HCT116 (cell line): ENCODE results near the gene SEMA3B. TPM values are rescaled to one million over a fixed set of nuclear protein-coding genes. Genes with fewer than 3 reads are reported as not detected.
A peak's percentile ranks its signal among the peaks of the same experiment; 100 is the strongest.

Experiments
- ATAC-seq: fragments of 200-7000 bp; cut with Tn5 transposase; 2 replicates; pipeline ENCODE4 v1.9.1; 2020; ENCODE audit warnings: mild to moderate bottlenecking, moderate library complexity
- BruUV-seq: library from RNA; stranded (reverse); fragments of 400-500 nt; replicated peaks from 2 replicates; lab custom pipeline; 2021; lab: Mats Ljungman, UMichigan
- CTCF ChIA-PET: fragments of 300-600 bp; sonication (Branson Sonifier 250); formaldehyde crosslinking; loops from one replicate; lab custom pipeline; 2021; ENCODE audit warnings: antibody characterized with exemption; lab: Charles Lee
- POLR2A ChIA-PET: fragments of 300-600, 350-600 bp; sonication (Branson Sonifier 250); formaldehyde crosslinking; loops from one replicate; lab custom pipeline; 2021; ENCODE audit warnings: antibody characterized with exemption; lab: Charles Lee
- RAD21 ChIA-PET, 2 experiments: fragments of 300-600 bp; sonication (Branson Sonifier 250); formaldehyde crosslinking; loops; one replicate each; lab custom pipeline; 2023; ENCODE audit warnings: low total read pairs in 2 of 2; ENCODE audit not compliant: uncharacterized antibody in 2 of 2, unreplicated experiment in 2 of 2, low non-redundant PET in 1 of 2; lab: Charles Lee
- DNase-seq: peaks from one replicate; pipeline ENCODE4 v3.0.0-alpha.2; 2010; ENCODE audit warnings: low read depth, low spot score
- H2AFZ ChIP-seq: fragments of 200-600 bp; shearing (Covaris generic), sonication (generic); 2 replicates; pipeline ENCODE4 v1.6.1; 2017; ENCODE audit warnings: low read depth, mixed run types, mixed read lengths, antibody characterized with exemption, low read length; ENCODE audit not compliant: poor library complexity, severe bottlenecking
- H3K27ac ChIP-seq: 2 replicates; pipeline ENCODE4 v1.5.1; 2012; ENCODE audit warnings: low read depth, low read length
- H3K27me3 ChIP-seq: fragments of 200-600 bp; sonication (generic); 2 replicates; pipeline ENCODE4 v1.6.1; 2016; ENCODE audit warnings: mixed run types, low read length, mixed read lengths; ENCODE audit not compliant: insufficient read depth
- H3K36me3 ChIP-seq, 2 experiments: fragments of 200-500 bp in 1 of 2; fragments of 200-600 bp in 1 of 2; sonication (Bioruptor generic) in 1 of 2; sonication (generic) in 1 of 2; 2 replicates each; pipeline versions ENCODE4 v1.5.1 to v1.6.1; 2014 to 2016; ENCODE audit warnings: low read length in 2 of 2, inconsistent platforms in 1 of 2, mixed read lengths in 1 of 2, mixed run types in 1 of 2; ENCODE audit not compliant: insufficient read depth in 2 of 2, control insufficient read depth in 1 of 2
- H3K4me1 ChIP-seq, 2 experiments: fragments of 200-600 bp in 1 of 2; sonication (generic) in 1 of 2; 2 replicates each; pipeline versions ENCODE4 v1.5.1 to v1.6.1; 2012 to 2017; ENCODE audit warnings: low read length in 2 of 2, inconsistent platforms in 1 of 2, mild to moderate bottlenecking in 1 of 2, mixed read lengths in 1 of 2, mixed run types in 1 of 2, moderate library complexity in 1 of 2; ENCODE audit not compliant: insufficient read depth in 2 of 2, control insufficient read depth in 1 of 2
- H3K4me2 ChIP-seq: fragments of 200-600 bp; sonication (generic); 2 replicates; pipeline ENCODE4 v1.6.1; 2017; ENCODE audit warnings: mixed run types, low read length, mixed read lengths
- H3K4me3 ChIP-seq, 2 experiments: fragments of 200-600 bp in 1 of 2; sonication (generic) in 1 of 2; replicated peaks in 1 of 2; 2 replicates each; pipeline ENCODE4 v1.5.1; 2011 to 2016; ENCODE audit warnings: low read length in 2 of 2, control low read depth in 1 of 2, low read depth in 1 of 2, mild to moderate bottlenecking in 1 of 2, mixed read lengths in 1 of 2, mixed run types in 1 of 2
- H3K79me2 ChIP-seq: fragments of 200-600 bp; sonication (generic); 2 replicates; pipeline ENCODE4 v1.6.1; 2017; ENCODE audit warnings: mild to moderate bottlenecking, mixed run types, low read length, moderate library complexity, mixed read lengths; ENCODE audit not compliant: insufficient read depth
- H3K9ac ChIP-seq: fragments of 200-600 bp; sonication (generic); 2 replicates; pipeline ENCODE4 v1.6.1; 2016; ENCODE audit warnings: low read length, mixed read lengths
- H3K9me2 ChIP-seq: fragments of 200-600 bp; sonication (generic), shearing (Covaris generic); 2 replicates; pipeline ENCODE4 v1.6.1; 2017; ENCODE audit warnings: mixed run types, mild to moderate bottlenecking, moderate library complexity; ENCODE audit not compliant: insufficient read depth
- H3K9me3 ChIP-seq, 2 experiments: fragments of 200-500 bp in 1 of 2; fragments of 200-600 bp in 1 of 2; sonication (Bioruptor generic) in 1 of 2; sonication (generic) in 1 of 2; 2 replicates each; pipeline ENCODE4 v1.6.1; 2014 to 2017; ENCODE audit warnings: low read length in 2 of 2, mixed read lengths in 2 of 2, inconsistent platforms in 1 of 2, low read depth in 1 of 2, mild to moderate bottlenecking in 1 of 2, mixed run types in 1 of 2, moderate library complexity in 1 of 2; ENCODE audit not compliant: control insufficient read depth in 1 of 2, insufficient read depth in 1 of 2
- H4K20me1 ChIP-seq: fragments of 200-600 bp; sonication (generic), shearing (Covaris generic); 2 replicates; pipeline ENCODE4 v1.6.1; 2017; ENCODE audit warnings: mixed run types, mild to moderate bottlenecking, moderate library complexity; ENCODE audit not compliant: insufficient read depth
- CEBPB ChIP-seq: IDR thresholded peaks from 2 replicates; pipeline ENCODE4 v1.6.1; 2012; ENCODE audit warnings: low read depth
- CTCF ChIP-seq, 3 experiments: fragments of 200-600 bp in 1 of 3; sonication (generic) in 1 of 3; IDR thresholded peaks in 2 of 3; conservative IDR thresholded peaks in 1 of 3; 2 replicates each; pipeline ENCODE4 v1.5.1; 2012 to 2017; ENCODE audit warnings: low read depth in 2 of 3, low read length in 2 of 3, antibody characterized with exemption in 1 of 3, borderline replicate concordance in 1 of 3, control low read depth in 1 of 3, mild to moderate bottlenecking in 1 of 3, mixed read lengths in 1 of 3, mixed run types in 1 of 3, moderate library complexity in 1 of 3; ENCODE audit not compliant: insufficient read depth in 1 of 3
- ZFX ChIP-seq: fragments of 450-650 bp; IDR thresholded peaks from 2 replicates; pipeline ENCODE4 v1.6.1; 2017
- intact Hi-C: fragments of 100-400 bp; cut with micrococcal nuclease; formaldehyde crosslinking; loops from 2 replicates; pipeline ENCODE4 v1.10.0; 2022
- total RNA-seq: library from RNA; stranded (reverse); gene quantifications from one replicate; pipeline ENCODE4 v1.2.1, GENCODE V29; 2021; ENCODE audit not compliant: unreplicated experiment

The SEMA3B gene
- total RNA-seq, 1 experiment from 2014 or later: 46.2 TPM

- Histone ChIP-seq H3K4me3 (peak overlapping the region; percentile 55 to 92), H3K36me3 (no peaks in the 10 kb centered on the region), H3K9me3 (no peaks in the 10 kb centered on the region), H4K20me1 (no peaks in the 10 kb centered on the region), H3K9ac (peak overlapping the region; percentile 91), H2AFZ (no peak overlapping the region), H3K79me2 (peaks cover 3% of the 10 kb centered on the region; the same call in 1 of the 2 replicates), H3K4me1 (peaks cover 13 to 41% of the 10 kb centered on the region in 2 experiments), H3K27me3 (no peaks in the 10 kb centered on the region), H3K4me2 (peak overlapping the region; percentile 97), H3K9me2 (no peaks in the 10 kb centered on the region), H3K27ac (peak overlapping the region; percentile 67)
- BruUV-seq: no TSS peak
- ATAC-seq: no peak
- RAD21 ChIA-PET: no interaction called here
- POLR2A ChIA-PET: interaction anchor here (1.4 to 2.0 kb wide), 2 partner anchors 30 to 63 kb away, joined by 6 to 12 read pairs; partner anchors contain the start of genes GNAI2 and TUSC2
- DNase-seq: no peak
- CTCF ChIA-PET: interaction anchor here (0.5 to 1.2 kb wide), 3 partner anchors 23 to 87 kb away, joined by 3 to 4 read pairs (median 4); no protein-coding TSS in a partner anchor
- TF ChIP-seq CEBPB (no peak), ZFX (no peak), CTCF (IDR thresholded peaks at IDR 0.05 in 2 of 3, conservative IDR thresholded peaks at IDR 0.05 in 1 of 3; ENCODE audit: borderline replicate concordance in 1 of 3, insufficient read depth in 1 of 3, low read depth in 2 of 3, low read length in 2 of 3) (peak in 2 of 3 experiments; percentile 25 to 45; a peak in 3 of 6 replicates)
- intact Hi-C loops: no loop called here
Observed at GRCh38 chr3:50297896-50298725, 29.2 kb downstream of the SEMA3B start.
